CD14-positive monocyte (primary cell): ENCODE measurements around the gene TNFRSF11A. TPM values are rescaled to one million over a fixed set of nuclear protein-coding genes. Genes with fewer than 3 reads are reported as not detected.
A peak's percentile ranks its signal among the peaks of the same experiment; 100 is the strongest.

ENCODE experiments used
- DNase-seq, 3 donors: peaks; one replicate each; pipeline ENCODE4 v3.0.0-alpha.2; 2011 to 2022
- H2AFZ ChIP-seq: 2 replicates; pipeline ENCODE4 v1.6.0; 2012; ENCODE audit warnings: mild to moderate bottlenecking, low read depth, low read length, inconsistent platforms; ENCODE audit not compliant: insufficient read depth, poor library complexity, severe bottlenecking
- H3K27ac ChIP-seq, 2 donors: 1 replicate in 1 of 2; 2 replicates in 1 of 2; pipeline ENCODE4 v1.5.1; 2012 to 2013; ENCODE audit warnings: low read length in 2 of 2, control low read depth in 1 of 2, inconsistent platforms in 1 of 2, low read depth in 1 of 2, mild to moderate bottlenecking in 1 of 2
- H3K27me3 ChIP-seq, 2 donors: one replicate each; pipeline versions ENCODE4 v1.6.0 to v1.6.1; 2011 to 2013; ENCODE audit warnings: low read length in 2 of 2; ENCODE audit not compliant: control insufficient read depth in 2 of 2, insufficient read depth in 2 of 2
- H3K36me3 ChIP-seq, 2 donors: replicated peaks in 1 of 2; 1 replicate in 1 of 2; 2 replicates in 1 of 2; pipeline versions ENCODE4 v1.5.1 to v1.6.1; 2012 to 2013; ENCODE audit warnings: low read length in 2 of 2, control low read depth in 1 of 2, inconsistent platforms in 1 of 2, mild to moderate bottlenecking in 1 of 2; ENCODE audit not compliant: insufficient read depth in 2 of 2, control insufficient read depth in 1 of 2
- H3K4me1 ChIP-seq, 2 donors: 1 replicate in 1 of 2; 2 replicates in 1 of 2; pipeline versions ENCODE4 v1.5.1 to v1.6.1; 2012 to 2013; ENCODE audit warnings: low read length in 2 of 2, control low read depth in 1 of 2, inconsistent platforms in 1 of 2, mild to moderate bottlenecking in 1 of 2, moderate library complexity in 1 of 2; ENCODE audit not compliant: insufficient read depth in 2 of 2, control insufficient read depth in 1 of 2
- H3K4me2 ChIP-seq: replicated peaks from 2 replicates; pipeline ENCODE3; 2012; ENCODE audit warnings: low read length, moderate library complexity, mild to moderate bottlenecking; ENCODE audit not compliant: poor library complexity, severe bottlenecking; ENCODE audit errors: extremely low read depth
- H3K4me3 ChIP-seq, 3 experiments: fragments of 200-600 bp in 1 of 3; sonication (generic) in 1 of 3; replicated peaks in 1 of 3; 1 replicate in 2 of 3; 2 replicates in 1 of 3; pipeline ENCODE4 v1.5.1; 2011 to 2013; ENCODE audit warnings: low read length in 3 of 3, mild to moderate bottlenecking in 3 of 3, control low read depth in 2 of 3, low read depth in 2 of 3, inconsistent platforms in 1 of 3, moderate library complexity in 1 of 3
- H3K79me2 ChIP-seq: 2 replicates; pipeline ENCODE4 v1.6.0; 2012; ENCODE audit warnings: mild to moderate bottlenecking, control low read depth, inconsistent platforms, low read length, moderate library complexity; ENCODE audit not compliant: insufficient read depth
- H3K9ac ChIP-seq: 2 replicates; pipeline ENCODE4 v1.6.0; 2017; ENCODE audit warnings: low read length, mild to moderate bottlenecking; ENCODE audit not compliant: insufficient read depth, poor library complexity, severe bottlenecking
- H3K9me3 ChIP-seq, 2 donors: replicated peaks in 1 of 2; 1 replicate in 1 of 2; 2 replicates in 1 of 2; pipeline versions ENCODE4 v1.5.1 to v1.6.1; 2012 to 2013; ENCODE audit warnings: low read length in 2 of 2, control low read depth in 1 of 2; ENCODE audit not compliant: control insufficient read depth in 1 of 2, insufficient read depth in 1 of 2
- H4K20me1 ChIP-seq: 2 replicates; pipeline ENCODE4 v1.6.0; 2012; ENCODE audit warnings: mild to moderate bottlenecking, low read length, control low read depth, moderate library complexity; ENCODE audit not compliant: insufficient read depth
- H3K27ac Mint-ChIP-seq, 7 donors: one replicate each; pipeline ENCODE4 v1.8.0; 2020; ENCODE audit warnings: mild to moderate bottlenecking in 7 of 7, mixed read lengths in 7 of 7, moderate library complexity in 6 of 7, inconsistent platforms in 2 of 7
- H3K27me3 Mint-ChIP-seq, 3 donors: one replicate each; pipeline ENCODE4 v1.8.0; 2021 to 2022; ENCODE audit warnings: low read depth in 3 of 3, mild to moderate bottlenecking in 3 of 3, mixed read lengths in 3 of 3, moderate library complexity in 3 of 3, inconsistent platforms in 1 of 3
- H3K36me3 Mint-ChIP-seq, 2 donors: one replicate each; pipeline ENCODE4 v1.8.0; 2020; ENCODE audit warnings: mixed read lengths in 2 of 2, inconsistent platforms in 1 of 2, mild to moderate bottlenecking in 1 of 2
- H3K4me1 Mint-ChIP-seq: one replicate; pipeline ENCODE4 v1.8.0; 2020; ENCODE audit warnings: mild to moderate bottlenecking, mixed read lengths
- H3K4me3 Mint-ChIP-seq, 2 donors: one replicate each; pipeline ENCODE4 v1.8.0; 2020; ENCODE audit warnings: mild to moderate bottlenecking in 2 of 2, mixed read lengths in 2 of 2, moderate library complexity in 1 of 2
- H3K9me3 Mint-ChIP-seq, 7 donors: one replicate each; pipeline ENCODE4 v1.8.0; 2020 to 2022; ENCODE audit warnings: mixed read lengths in 7 of 7, mild to moderate bottlenecking in 6 of 7, moderate library complexity in 6 of 7, inconsistent platforms in 2 of 7
- CTCF ChIP-seq: fragments of 200-600 bp; IDR thresholded peaks from one replicate; pipeline ENCODE4 v1.8.0; 2022; ENCODE audit warnings: antibody characterized with exemption, mild to moderate bottlenecking
- WGBS: methylation state at CpG from one replicate; pipeline ENCODE4 v1.1.5; 2013; ENCODE audit warnings: missing lambda C conversion rate; ENCODE audit not compliant: insufficient coverage; 5-methylcytosine and 5-hydroxymethylcytosine counted together
- intact Hi-C, 2 donors: fragments of 100-400 bp; cut with micrococcal nuclease; formaldehyde crosslinking; loops; one replicate each; pipeline versions ENCODE4 v1.15.0 to v1.15.1; 2023
- polyA plus RNA-seq, 3 donors: library from polyadenylated mRNA; depleted of rRNA in 1 of 3; unstranded in 2 of 3; stranded (reverse) in 1 of 3; fragments of 300-500 nt in 2 of 3; fragments of >200 nt in 1 of 3; fragmentation: Illumina TruSeq in 2 of 3; gene quantifications; 1 replicate in 2 of 3; 2 replicates in 1 of 3; pipeline ENCODE4 v1.2.3, GENCODE V29; 2012 to 2021

Gene TNFRSF11A
- polyA plus RNA-seq, 3 donors, result 0.05 to 0.67 (median 0.24) TPM

- Mint-ChIP-seq H3K4me1 (peaks cover 23% of the 10 kb centered on the region), H3K36me3 (no peaks in the 10 kb centered on the region), H3K27me3 (peaks cover 18 to 38% (median 21%) of the 10 kb centered on the region in 3 donors), H3K27ac (no peak overlapping the region), H3K9me3 (peaks cover 0 to 4% (median 0%) of the 10 kb centered on the region in 7 donors), H3K4me3 (peak overlapping the region in 1 of 2 donors; percentile 52)
- intact Hi-C loops, result loop anchor here in 1 of 2 donors (10.0 kb wide), 1 partner anchor 77 kb away; no protein-coding TSS in a partner anchor
- H4K20me1 ChIP-seq, result no peaks in the 10 kb centered on the region
- no peak overlapping the region for H3K4me3 ChIP-seq
- no peak overlapping the region for H3K27ac ChIP-seq
- peaks cover 0 to 9% of the 10 kb centered on the region in 2 donors for H3K27me3 ChIP-seq
- TF ChIP-seq CTCF, result no peak
- 93% methylated on average over 4 of the region's 7 CpGs for WGBS
- no peaks in the 10 kb centered on the region for H3K36me3 ChIP-seq
- no peak overlapping the region for H3K9ac ChIP-seq
- no peak for DNase-seq
- H3K4me1 ChIP-seq, result peaks cover 16 to 22% of the 10 kb centered on the region in 2 donors
- H3K79me2 ChIP-seq, result no peaks in the 10 kb centered on the region
- H3K4me2 ChIP-seq, result no peak overlapping the region
- H2AFZ ChIP-seq, result no peak overlapping the region
- no peaks in the 10 kb centered on the region for H3K9me3 ChIP-seq
These were observed 12.2 kb downstream of the TNFRSF11A start for GRCh38 chr18:62337336-62337735.

- H3K9ac ChIP-seq, result no peak overlapping the region
- H3K27ac ChIP-seq, result no peak overlapping the region
- peaks cover 12% of the 10 kb centered on the region for H3K4me1 Mint-ChIP-seq
- H3K9me3 ChIP-seq, result no peaks in the 10 kb centered on the region
- H4K20me1 ChIP-seq, result no peaks in the 10 kb centered on the region
- H3K4me3 Mint-ChIP-seq, result peak overlapping the region in 1 of 2 donors; percentile 68
- H3K36me3 ChIP-seq, result no peaks in the 10 kb centered on the region
- H3K36me3 Mint-ChIP-seq, result no peaks in the 10 kb centered on the region
- TF ChIP-seq CTCF, result no peak
- H3K4me1 ChIP-seq, result peaks cover 8 to 12% of the 10 kb centered on the region in 2 donors
- H3K27ac Mint-ChIP-seq, result no peak overlapping the region
- peaks cover 11 to 29% (median 20%) of the 10 kb centered on the region in 3 donors for H3K27me3 Mint-ChIP-seq
- DNase-seq, result no peak
- peaks cover 0 to 9% of the 10 kb centered on the region in 2 donors for H3K27me3 ChIP-seq
- 92% methylated on average over 8 of the region's 10 CpGs for WGBS
- H3K79me2 ChIP-seq, result no peaks in the 10 kb centered on the region
- no peak overlapping the region for H2AFZ ChIP-seq
- intact Hi-C loops, result loop anchor here in 1 of 2 donors (10.0 kb wide), 1 partner anchor 76 kb away; no protein-coding TSS in a partner anchor
- peaks cover 0 to 4% (median 0%) of the 10 kb centered on the region in 7 donors for H3K9me3 Mint-ChIP-seq
- H3K4me2 ChIP-seq, result no peak overlapping the region
- H3K4me3 ChIP-seq, result no peak overlapping the region
These were observed 13.5 kb downstream of the TNFRSF11A start for GRCh38 chr18:62338446-62339105.
